Testis (tissue), 3 donors: ENCODE results near the gene ABHD4. TPM values are rescaled to one million over a fixed set of nuclear protein-coding genes. Genes with fewer than 3 reads are reported as not detected.
"Not testable (repeated sequence)": the region's sequence is repeated elsewhere in the genome, so short reads cannot be mapped to it uniquely, and the experiment has no call there.

ENCODE experiments used
- DNase-seq: peaks from one replicate; pipeline ENCODE4 v3.0.0-alpha.2; 2019
- H3K27ac ChIP-seq, 2 donors: fragments of 200-600 bp; sonication (generic); one replicate each; pipeline ENCODE4 v1.5.1; 2019
- H3K27me3 ChIP-seq: fragments of 200-600 bp; sonication (generic); one replicate; pipeline ENCODE4 v1.5.1; 2019
- H3K36me3 ChIP-seq: fragments of 200-600 bp; sonication (generic); one replicate; pipeline ENCODE4 v1.5.1; 2017; ENCODE audit warnings: low read depth; ENCODE audit errors: missing control alignments
- H3K4me1 ChIP-seq: fragments of 200-600 bp; sonication (generic); one replicate; pipeline ENCODE4 v1.5.1; 2019
- H3K4me3 ChIP-seq, 2 donors: fragments of 200-600 bp; sonication (generic); one replicate each; pipeline ENCODE4 v1.5.1; 2017 to 2019
- H3K9me3 ChIP-seq: fragments of 200-600 bp; sonication (generic); one replicate; pipeline ENCODE4 v1.5.1; 2017
- POLR2A ChIP-seq: fragments of 450-650 bp; IDR thresholded peaks from one replicate; pipeline ENCODE4 v1.6.1; 2017; ENCODE audit warnings: antibody characterized with exemption, mild to moderate bottlenecking, moderate library complexity
- WGBS, 2 donors: methylation state at CpG; one replicate each; pipeline ENCODE4 v1.1.5; 2018; 5-methylcytosine and 5-hydroxymethylcytosine counted together
- intact Hi-C: fragments of 100-400 bp; cut with DNase I; formaldehyde crosslinking; loops from one replicate; pipeline ENCODE4 v1.15.1; 2023; ENCODE audit warnings: low total_unique reads
- polyA plus RNA-seq: library from polyadenylated mRNA; stranded (reverse); fragments of 350-450 nt; fragmentation: Illumina TruSeq; extraction: RNeasy Lipid Tissue Mini Kit (QIAGEN cat#74804); gene quantifications from one replicate; pipeline ENCODE4 v1.2.3, GENCODE V29; 2014; ENCODE audit warnings: low read depth, low replicate concordance; ENCODE audit not compliant: insufficient read depth
- total RNA-seq, 2 donors: library from RNA; depleted of rRNA; stranded (reverse); fragments of >200 nt; gene quantifications; one replicate each; pipeline ENCODE4 v1.2.3, GENCODE V29; 2016
- TF ChIP-seq, protein P1 (sequence below), 3 experiments: fragments of 450-650 bp in 2 of 3; fragments of 200-600 bp in 1 of 3; sonication (generic) in 1 of 3; IDR thresholded peaks; one replicate each; pipeline ENCODE4 v1.5.1; 2016 to 2019; ENCODE audit warnings: antibody characterized with exemption in 3 of 3, mild to moderate bottlenecking in 2 of 3, moderate library complexity in 1 of 3

Gene ABHD4
- total and polyA plus RNA-seq, 3 donors from 2014 or later: 111 to 158 (median 122) TPM

DNA sequence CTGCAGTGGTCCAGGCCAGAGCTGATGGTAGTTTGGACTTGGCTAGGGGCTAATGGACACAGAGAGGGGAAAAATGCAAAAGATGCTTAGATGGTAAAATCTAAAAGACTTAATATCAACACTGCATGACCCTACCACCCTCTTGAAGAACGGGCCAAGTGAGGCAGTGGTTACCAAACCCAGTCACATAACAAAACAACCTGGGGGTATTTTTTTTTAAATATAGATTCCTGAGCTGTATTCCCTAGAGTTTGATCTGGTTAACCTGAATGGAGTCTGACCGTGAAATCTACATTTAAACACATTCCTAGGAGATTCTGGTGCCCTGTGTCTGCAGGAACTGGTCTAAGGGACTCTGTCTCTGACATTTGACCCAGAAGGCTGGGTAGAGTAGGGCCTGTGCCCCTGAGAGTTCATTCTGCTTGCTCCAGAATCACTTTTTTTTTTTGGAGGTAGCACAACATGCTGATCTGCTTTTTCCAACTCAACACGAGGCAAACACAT lies 15.7 kb downstream of the ABHD4 start:
- H3K36me3 ChIP-seq: no peaks in the 10 kb centered on the region
- WGBS, 2 donors: 59 to 71% methylated on average over 3 of the region's 3 CpGs
- H3K9me3 ChIP-seq: no peaks in the 10 kb centered on the region
- no peak for DNase-seq
- TF ChIP-seq POLR2A: no peak
- intact Hi-C loops: no loop called here
- H3K4me1 ChIP-seq: peaks cover 4% of the 10 kb centered on the region
- no peak overlapping the region for H3K27ac ChIP-seq
- no peak overlapping the region for H3K4me3 ChIP-seq
- H3K27me3 ChIP-seq: no peaks in the 10 kb centered on the region

DNA sequence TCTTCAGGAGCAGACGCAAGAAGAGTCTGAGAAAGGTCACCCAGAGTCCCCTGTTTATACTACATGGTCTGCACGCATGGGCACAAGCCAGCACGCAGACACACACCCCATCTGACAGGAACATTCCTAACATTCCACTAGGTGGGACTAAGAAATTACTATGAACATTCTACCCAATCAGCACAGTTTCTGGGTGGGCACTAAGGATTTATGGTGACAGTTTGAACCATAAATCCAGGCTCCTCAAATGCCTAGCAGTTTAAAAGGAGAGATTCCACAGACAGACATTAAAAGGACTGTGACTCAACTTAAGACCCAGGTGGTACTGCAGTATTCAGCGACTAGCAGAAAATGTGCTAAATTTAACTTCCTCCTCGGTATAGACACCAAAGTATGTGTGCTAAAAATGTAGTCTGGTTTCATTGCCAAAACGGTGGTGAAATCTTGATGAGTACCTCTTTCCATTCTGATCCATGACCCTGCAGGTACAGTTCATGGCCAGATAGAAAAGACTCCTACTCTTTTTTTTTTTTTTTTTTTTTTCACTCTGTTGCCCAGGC lies 16.2 kb downstream of the ABHD4 start:
- DNase-seq: no peak
- H3K27me3 ChIP-seq: no peaks in the 10 kb centered on the region
- WGBS, 2 donors: 27 to 28% methylated on average over 6 of the region's 6 CpGs

DNA sequence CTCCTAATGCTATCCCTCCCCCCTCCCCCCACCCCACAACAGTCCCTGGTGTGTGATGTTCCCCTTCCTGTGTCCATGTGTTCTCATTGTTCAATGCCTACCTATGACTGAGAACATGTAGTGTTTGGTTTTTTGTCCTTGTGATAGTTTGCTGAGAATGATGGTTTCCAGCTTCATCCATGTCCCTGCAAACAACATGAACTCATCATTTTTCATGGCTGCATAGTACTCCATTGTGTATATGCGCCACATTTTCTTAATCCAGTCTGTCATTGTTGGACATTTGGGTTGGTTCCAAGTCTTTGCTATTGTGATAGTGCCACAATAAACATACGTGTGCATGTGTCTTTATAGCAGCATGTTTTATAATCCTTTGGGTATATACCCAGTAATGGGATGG lies 17.7 kb downstream of the ABHD4 start:
- DNase-seq, H3K4me3 ChIP-seq, intact Hi-C loops, H3K36me3 ChIP-seq, H3K9me3 ChIP-seq, H3K4me1 ChIP-seq, H3K27me3 ChIP-seq, H3K27ac ChIP-seq: not testable (repeated sequence)
- 93 to 94% methylated on average over 2 of the region's 2 CpGs for WGBS, 2 donors

More for the DNA sequence above, 16.2 kb downstream of the ABHD4 start:
- no peak for TF ChIP-seq POLR2A
- TF ChIP-seq, protein P1, sequence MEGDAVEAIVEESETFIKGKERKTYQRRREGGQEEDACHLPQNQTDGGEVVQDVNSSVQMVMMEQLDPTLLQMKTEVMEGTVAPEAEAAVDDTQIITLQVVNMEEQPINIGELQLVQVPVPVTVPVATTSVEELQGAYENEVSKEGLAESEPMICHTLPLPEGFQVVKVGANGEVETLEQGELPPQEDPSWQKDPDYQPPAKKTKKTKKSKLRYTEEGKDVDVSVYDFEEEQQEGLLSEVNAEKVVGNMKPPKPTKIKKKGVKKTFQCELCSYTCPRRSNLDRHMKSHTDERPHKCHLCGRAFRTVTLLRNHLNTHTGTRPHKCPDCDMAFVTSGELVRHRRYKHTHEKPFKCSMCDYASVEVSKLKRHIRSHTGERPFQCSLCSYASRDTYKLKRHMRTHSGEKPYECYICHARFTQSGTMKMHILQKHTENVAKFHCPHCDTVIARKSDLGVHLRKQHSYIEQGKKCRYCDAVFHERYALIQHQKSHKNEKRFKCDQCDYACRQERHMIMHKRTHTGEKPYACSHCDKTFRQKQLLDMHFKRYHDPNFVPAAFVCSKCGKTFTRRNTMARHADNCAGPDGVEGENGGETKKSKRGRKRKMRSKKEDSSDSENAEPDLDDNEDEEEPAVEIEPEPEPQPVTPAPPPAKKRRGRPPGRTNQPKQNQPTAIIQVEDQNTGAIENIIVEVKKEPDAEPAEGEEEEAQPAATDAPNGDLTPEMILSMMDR (IDR thresholded peaks at IDR 0.05): no peak
- Histone ChIP-seq H3K4me1 (peaks cover 4% of the 10 kb centered on the region), H3K9me3 (no peaks in the 10 kb centered on the region), H3K27ac (no peak overlapping the region), H3K36me3 (no peaks in the 10 kb centered on the region), H3K4me3 (no peak overlapping the region)
- intact Hi-C loops: no loop called here

DNA sequence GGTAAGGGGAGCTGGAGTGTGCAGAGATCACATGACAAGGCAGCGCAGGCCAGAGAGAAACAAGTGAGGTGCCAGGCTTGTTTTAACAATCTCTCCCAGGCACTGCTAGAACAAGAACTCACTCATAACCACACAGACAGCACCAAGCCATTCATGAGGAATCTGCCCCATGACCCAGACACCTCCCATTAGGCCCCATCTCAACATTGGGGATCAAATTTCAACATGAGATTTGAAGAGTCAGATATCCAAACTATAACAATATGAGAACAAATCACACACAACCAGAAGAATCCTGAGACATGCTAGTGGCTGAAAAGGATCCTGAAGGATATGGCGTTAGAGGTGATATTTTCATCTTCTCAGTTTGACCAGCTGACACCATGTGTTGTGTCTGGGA lies 24.2 kb downstream of the ABHD4 start:
- intact Hi-C loops: no loop called here
- no peak overlapping the region for H3K4me3 ChIP-seq
- DNase-seq: no peak
- no peak overlapping the region for H3K27ac ChIP-seq
- H3K27me3 ChIP-seq: no peaks in the 10 kb centered on the region
- no peak for TF ChIP-seq POLR2A
- TF ChIP-seq, protein P1 (IDR thresholded peaks at IDR 0.05): no peak
- H3K4me1 ChIP-seq: no peaks in the 10 kb centered on the region
- H3K9me3 ChIP-seq: no peaks in the 10 kb centered on the region
- H3K36me3 ChIP-seq: no peaks in the 10 kb centered on the region
- WGBS, 2 donors: 96 to 100% methylated on average over 2 of the region's 2 CpGs

DNA sequence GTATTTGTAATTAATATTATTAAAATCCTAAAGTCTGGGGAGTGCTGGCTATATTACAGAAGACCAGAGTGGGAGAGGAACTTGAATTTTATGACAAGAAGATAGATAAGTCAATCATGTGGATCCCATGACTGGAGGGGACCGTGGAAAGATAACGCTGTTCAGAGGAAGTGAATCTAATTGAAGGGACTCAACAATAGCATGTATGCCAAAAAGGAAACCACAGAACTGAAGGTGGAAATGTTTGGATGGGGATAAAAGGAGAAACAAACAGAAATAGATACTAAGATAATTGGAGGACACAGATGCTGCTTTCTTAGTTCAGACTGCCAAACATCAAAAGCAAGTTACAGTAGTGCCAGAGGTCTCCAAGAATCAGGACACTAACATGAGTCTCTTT lies 24.9 kb downstream of the ABHD4 start:
- no peaks in the 10 kb centered on the region for H3K9me3 ChIP-seq
- no peak for TF ChIP-seq POLR2A
- TF ChIP-seq, protein P1 (IDR thresholded peaks at IDR 0.05): no peak
- no peak for DNase-seq
- WGBS, 2 donors: 25 to 44% methylated on average over 2 of the region's 2 CpGs
- no peaks in the 10 kb centered on the region for H3K27me3 ChIP-seq
- H3K4me3 ChIP-seq: no peak overlapping the region
- no peaks in the 10 kb centered on the region for H3K36me3 ChIP-seq
- H3K4me1 ChIP-seq: no peaks in the 10 kb centered on the region
- intact Hi-C loops: no loop called here
- H3K27ac ChIP-seq: no peak overlapping the region

DNA sequence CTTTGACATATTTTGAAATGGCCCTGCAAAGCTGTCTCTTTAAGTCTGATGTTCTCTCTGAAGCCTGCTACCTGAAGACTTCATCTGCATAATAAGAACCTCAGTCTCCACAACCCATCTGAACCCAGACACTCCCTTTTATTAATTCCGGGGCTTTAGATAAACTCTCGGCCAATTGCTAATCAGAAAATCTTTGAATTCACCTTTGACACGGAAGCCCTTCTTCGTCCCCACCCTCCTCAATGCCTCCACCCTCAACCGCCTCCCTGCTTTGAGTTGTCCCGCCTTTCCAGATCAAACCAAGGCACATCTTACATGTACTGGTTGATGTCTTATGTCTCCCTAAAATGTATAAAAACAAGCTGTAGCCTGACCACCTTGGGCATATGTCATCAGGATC lies 28.5 kb downstream of the ABHD4 start:
- Histone ChIP-seq H3K36me3 (no peaks in the 10 kb centered on the region), H3K4me1 (no peaks in the 10 kb centered on the region), H3K27ac (no peak overlapping the region), H3K4me3 (no peak overlapping the region), H3K27me3 (no peaks in the 10 kb centered on the region), H3K9me3 (no peaks in the 10 kb centered on the region)
- 87 to 92% methylated on average over 6 of the region's 6 CpGs for WGBS, 2 donors
- DNase-seq: no peak
- TF ChIP-seq, protein P1 (IDR thresholded peaks at IDR 0.05): no peak
- no peak for TF ChIP-seq POLR2A
- intact Hi-C loops: no loop called here
